ENCODE data around the gene OSBPL6.
"Not testable (repeated sequence)": the region's sequence is repeated elsewhere in the genome, so short reads cannot be mapped to it uniquely, and the experiment has no call there.

Gene OSBPL6

DNA sequence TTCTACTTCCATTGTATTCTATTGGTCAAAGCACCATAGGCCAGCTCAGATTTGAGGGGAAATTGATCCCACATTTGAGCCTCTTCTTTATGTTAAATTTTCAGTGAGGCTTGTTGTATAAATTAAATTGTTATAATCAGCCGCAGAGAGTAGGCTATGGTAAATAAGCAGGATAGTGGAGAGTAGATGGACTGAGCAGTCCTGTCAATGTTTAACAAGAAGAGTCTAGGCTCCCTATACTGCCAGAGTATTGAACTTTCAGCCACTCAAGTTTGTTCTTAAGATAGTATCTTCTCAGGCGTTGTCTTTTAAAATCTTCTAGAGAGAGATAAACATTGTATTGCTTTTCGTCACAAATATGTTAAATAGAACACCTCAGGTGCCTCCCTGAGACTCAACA lies 155.7 kb downstream of the OSBPL6 start:
- no peak for DNase-seq (ENCODE audit: low read depth, low spot score)

GRCh38 chr2:178357704-178358103 lies 163.4 kb downstream of the OSBPL6 start:
- DNase-seq (ENCODE audit: low read depth, low spot score), result not testable (repeated sequence)

DNA sequence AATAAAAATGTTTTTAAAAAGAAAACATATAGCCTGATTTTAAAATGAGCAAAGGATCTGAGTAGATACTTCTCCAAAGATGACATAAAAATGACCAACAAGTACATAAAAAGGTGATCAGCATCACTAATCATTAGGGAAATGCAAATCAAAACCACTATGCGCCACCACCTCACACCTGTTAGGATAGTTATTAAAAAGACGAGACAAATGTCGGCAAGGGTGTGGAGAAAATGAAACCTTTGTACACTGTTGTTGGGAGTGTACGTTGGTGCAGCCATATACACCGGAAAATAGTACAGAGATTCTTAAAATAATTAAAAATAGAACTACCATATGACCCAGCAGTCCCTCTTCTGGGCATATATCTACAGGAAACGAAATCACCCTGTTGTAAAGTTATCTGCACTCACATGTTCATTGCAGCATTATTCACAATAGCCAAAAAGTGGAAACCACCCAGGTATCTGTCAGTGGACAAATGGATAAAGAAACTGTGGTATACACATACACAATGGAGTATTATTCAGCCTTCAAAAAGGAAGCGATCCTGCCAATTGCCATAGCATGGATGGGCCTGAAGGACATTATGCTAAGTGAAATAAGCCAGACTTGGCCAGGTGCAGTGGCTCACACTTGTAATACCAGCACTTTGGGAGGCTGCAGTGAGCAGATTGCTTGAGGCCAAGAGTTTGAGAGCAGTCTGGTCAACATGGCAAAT lies 165.0 kb downstream of the OSBPL6 start:
- DNase-seq (ENCODE audit: low read depth, low spot score), result no peak

DNA sequence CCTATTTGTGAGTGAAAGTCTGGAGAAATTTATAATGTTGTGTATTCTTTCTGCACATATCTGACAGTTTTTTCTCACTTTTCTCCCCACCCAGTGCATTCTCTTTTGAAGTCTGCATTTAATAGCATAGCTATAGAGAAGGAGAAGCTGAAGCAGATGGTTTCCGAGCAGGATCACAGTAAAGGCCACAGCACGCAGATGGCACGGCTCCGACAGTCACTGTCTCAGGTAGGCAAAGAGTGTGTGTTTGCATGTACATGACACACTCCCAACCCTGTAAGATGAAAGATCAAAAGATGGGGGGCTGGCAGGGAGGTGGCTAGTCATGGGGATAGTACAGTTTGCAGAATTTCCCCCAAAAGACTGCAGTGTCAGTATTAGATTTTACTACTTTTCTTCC lies 167.3 kb downstream of the OSBPL6 start:
- no peak for DNase-seq (ENCODE audit: low read depth, low spot score)

GRCh38 chr2:178363252-178363651 lies 168.9 kb downstream of the OSBPL6 start:
- no peak for DNase-seq (ENCODE audit: low read depth, low spot score)

GRCh38 chr2:178365116-178365515 lies 170.8 kb downstream of the OSBPL6 start:
- no peak for DNase-seq (ENCODE audit: low read depth, low spot score)

DNA sequence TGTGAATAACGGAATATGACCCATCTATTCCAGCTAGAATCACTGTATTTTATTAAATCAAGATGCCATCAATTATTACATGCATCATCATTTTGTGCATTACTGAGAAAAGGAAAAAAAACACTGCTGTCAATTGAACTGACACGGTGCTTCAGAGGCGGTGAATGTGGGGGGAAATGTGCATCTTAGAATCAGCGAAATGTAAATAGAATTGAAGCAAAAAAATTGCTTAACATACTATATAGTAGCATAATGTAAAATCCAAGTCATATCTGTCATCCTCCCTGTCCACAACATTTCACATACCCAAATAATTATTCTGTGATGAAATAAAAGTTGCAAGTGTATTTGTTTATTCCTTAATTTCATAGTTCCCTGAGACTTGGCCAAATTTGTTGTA lies 172.1 kb downstream of the OSBPL6 start:
- DNase-seq (ENCODE audit: low read depth, low spot score), result no peak

DNA sequence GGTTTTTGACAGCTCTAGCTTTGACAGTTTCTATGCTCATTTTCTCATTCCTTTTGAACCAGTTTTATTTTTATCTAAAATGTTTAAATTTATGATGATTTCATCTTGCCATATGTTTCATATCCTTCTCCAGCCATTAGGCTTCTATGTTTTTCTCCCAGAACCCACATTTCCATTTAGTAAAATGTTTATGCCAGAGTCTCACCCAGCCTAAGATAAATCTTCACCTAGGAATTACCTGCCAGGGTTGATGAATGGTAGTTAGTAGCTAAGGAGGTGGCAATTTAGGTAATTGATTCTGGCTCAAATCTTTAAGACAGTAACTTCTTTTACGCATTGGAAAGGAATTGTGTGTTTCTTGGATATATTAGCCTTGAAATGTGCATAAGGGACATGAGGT lies 173.0 kb downstream of the OSBPL6 start:
- DNase-seq (ENCODE audit: low read depth, low spot score), result no peak

DNA sequence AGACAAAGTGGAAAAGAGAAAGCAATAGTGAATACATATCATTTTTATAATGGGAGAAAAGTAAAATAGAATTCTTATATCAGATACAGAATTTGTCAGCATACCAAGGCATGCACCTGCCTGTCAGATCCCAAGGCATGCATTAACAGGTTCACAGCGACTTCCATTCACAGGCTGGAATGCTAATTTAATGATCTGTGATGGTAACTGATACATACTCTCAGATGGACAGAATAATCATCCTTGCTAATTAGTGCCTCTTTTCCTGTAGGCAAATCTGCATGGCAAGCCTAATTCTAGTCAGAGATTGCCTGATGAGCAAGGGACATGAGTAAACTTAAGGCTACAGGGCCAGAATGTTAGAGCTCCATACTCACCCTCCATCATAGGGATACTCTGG lies 180.6 kb downstream of the OSBPL6 start:
- no peak for DNase-seq (ENCODE audit: low read depth, low spot score)

DNA sequence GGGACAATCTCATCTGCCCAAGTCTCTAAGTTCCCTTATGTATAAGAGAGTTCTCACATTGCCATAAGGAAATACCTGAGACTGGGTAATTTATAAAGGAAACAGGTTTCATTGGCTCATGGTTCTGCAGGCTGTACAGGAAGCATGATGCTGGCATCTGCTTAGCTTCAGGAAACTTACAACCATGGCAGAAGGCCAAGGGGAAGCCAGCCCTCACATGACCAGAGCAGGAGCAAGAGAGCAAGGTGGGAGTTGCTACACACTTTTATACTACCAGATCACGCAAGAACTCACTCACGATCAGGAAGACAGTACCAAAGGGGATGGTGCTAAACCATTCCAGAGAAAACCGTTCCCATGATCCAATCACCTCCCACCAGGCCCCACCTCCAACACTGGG lies 182.7 kb downstream of the OSBPL6 start:
- DNase-seq (ENCODE audit: low read depth, low spot score), result no peak

- no peak for DNase-seq (ENCODE audit: low read depth, low spot score)
Measured at GRCh38 chr2:178379162-178380004, 185.1 kb downstream of the OSBPL6 start.

DNA sequence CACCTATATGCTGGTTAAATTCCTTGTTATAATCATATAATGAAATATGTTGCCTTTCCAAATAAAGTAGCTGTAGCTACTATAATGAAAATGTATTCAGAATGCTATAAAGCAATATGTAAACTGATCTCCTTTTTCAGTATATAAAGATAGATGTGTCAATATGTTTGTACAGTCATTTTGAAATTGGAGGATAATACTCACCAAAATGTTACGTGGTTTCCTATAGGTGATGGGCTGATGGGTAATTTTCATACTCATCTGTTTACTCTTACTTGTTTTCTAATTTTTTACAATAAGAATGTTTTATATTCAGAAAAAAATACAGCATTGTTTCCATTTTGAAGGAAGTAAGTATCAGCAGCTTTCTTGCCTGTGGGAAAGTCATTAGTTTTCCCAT lies 186.5 kb downstream of the OSBPL6 start:
- no peak for DNase-seq (ENCODE audit: low read depth, low spot score)

GRCh38 chr2:178383718-178384117 lies 189.4 kb downstream of the OSBPL6 start:
- no peak for DNase-seq (ENCODE audit: low read depth, low spot score)

DNA sequence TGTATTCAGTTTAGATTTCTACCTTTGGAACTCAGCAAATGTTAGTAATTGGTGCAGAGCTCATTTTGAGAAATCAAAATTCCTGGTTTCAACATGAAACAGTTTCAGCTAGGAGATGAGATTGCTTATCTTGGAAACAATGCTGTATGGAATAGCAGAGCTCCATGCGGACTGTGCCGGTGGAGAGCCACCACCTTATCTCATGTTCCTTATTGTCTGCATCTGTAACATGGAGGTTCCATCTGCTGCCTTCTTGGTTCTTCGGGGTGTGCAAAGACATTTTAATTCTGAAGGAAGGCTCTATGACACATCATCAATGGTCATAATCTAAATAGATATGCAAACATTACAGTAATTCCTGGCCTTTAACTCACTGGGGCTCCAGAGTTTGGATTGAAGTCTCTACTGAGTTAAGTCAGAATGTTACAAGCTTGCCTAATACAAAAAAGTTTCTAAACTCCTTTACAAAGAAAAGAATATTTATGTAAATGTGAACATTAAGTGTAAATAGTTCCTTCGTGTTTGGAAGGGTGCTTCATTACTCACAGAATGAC lies 191.4 kb downstream of the OSBPL6 start:
- no peak for DNase-seq (ENCODE audit: low read depth, low spot score)

- no peak for DNase-seq (ENCODE audit: low read depth, low spot score)
Measured at GRCh38 chr2:178386986-178387597, 192.8 kb downstream of the OSBPL6 start.

DNA sequence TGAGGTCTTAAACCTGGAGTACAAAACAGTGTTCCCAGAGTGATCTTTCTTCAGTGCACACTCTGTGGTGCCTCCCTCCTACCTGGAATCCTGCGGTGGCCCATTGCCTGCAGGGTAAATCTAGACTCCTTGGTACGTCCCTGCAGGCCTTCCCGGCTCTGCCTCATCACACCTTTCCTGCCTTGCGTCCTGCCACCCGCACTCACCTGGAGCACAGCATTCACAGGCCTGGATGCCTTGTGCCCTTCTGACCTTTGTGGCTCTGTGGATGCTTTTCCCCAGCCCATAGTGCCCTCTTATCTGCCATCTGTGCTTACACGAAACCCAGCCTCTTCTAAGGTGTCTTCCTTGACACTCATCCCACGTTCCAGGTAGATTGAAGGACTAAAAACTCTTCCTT lies 194.0 kb downstream of the OSBPL6 start:
- DNase-seq (ENCODE audit: low read depth, low spot score), result no peak

DNA sequence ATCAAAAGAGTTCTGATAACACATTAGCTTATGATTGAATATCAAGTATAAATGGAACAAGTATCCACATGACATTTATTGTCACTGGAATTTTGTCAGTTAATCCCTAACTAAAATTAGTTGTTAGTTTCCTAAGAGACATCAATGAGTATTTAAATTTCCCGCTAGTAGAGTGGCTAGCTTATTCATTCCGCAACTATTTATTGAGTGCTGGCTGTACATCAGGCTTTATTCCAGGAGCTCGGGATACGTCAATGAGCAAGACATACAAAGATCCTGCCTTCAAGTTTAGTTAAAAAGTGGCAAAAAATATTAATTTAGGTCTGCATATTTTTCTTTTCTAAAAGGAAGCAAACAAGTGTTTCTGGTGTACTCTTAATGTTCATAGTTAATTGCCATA lies 197.4 kb downstream of the OSBPL6 start:
- DNase-seq (ENCODE audit: low read depth, low spot score), result no peak

DNA sequence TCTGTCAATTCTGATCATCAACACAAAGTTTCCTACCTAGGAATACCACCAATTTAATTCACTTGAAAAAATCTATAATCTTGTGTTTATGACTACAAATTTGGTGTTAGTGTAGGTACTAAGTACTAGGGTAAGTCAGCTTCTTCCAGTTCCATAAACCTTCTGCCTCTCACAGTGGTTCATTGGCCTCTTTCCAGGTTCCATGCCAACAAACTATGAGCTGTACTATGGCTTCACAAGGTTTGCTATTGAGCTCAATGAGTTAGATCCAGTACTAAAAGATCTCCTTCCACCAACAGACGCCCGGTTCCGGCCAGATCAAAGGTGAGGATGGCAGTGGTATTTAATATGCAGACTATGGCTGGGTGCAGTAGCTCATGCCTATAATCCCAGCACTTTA lies 197.9 kb downstream of the OSBPL6 start:
- DNase-seq (ENCODE audit: low read depth, low spot score), result no peak

- DNase-seq (ENCODE audit: low read depth, low spot score), result no peak
Measured at GRCh38 chr2:178394859-178395258, 200.5 kb downstream of the OSBPL6 start.

DNA sequence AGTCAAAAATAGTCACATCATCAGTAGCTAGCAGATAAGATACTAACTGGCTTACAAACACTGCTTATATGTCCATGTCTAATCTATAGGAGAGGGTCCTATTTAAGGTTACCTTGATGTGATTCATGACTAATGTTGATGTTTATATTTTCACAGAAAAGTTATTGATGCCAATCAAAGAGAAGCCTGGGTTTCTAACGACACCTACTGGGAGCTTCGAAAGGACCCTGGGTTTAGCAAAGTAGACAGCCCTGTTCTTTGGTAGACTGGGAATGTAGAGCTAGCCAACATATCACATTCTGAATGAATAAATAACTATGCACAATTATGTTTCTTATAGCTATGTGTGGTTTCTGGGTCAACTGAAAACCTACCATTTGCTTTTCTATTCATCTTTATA lies 201.0 kb downstream of the OSBPL6 start:
- DNase-seq (ENCODE audit: low read depth, low spot score), result no peak

DNA sequence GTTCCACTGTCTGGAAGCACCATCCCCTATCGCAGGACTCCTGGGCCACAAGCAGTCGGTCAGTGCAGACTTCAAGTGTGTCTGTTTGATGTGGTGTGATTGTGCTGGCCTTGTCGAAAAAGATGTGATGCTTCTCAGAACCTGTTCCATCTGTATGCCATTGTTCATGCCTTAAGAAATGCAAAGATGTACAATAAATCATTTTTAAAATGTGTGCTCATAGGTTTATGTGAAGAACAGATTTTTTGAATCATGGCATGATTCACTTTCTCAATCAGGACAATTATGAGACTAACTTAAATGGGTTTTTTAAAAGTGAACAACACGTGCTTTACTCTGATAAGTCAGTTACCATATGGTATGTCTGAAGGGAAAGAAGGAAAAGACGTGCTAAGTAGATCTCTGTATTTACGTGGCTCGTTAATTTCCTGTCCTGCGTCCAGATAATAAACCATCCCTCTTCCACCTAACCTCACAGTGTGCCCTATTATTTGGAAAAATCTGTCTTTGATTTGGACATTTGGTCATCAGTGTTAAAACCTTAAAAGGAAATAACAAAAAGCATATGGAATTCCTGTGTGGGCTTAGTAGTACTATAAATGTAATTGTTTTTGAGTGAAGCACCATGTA lies 201.7 kb downstream of the OSBPL6 start:
- DNase-seq (ENCODE audit: low read depth, low spot score), result no peak

- DNase-seq (ENCODE audit: low read depth, low spot score), result no peak
Measured at GRCh38 chr2:178397002-178397605, 202.8 kb downstream of the OSBPL6 start.
